GM23338 (cell line): ENCODE results near the gene MAD1L1. TPM values are rescaled to one million over a fixed set of nuclear protein-coding genes. Genes with fewer than 3 reads are reported as not detected.

Experiments
- ATAC-seq: fragments of 200-7000 bp; cut with Tn5 transposase; 3 replicates; pipeline ENCODE4 v1.9.1; 2020
- DNase-seq: peaks from one replicate; pipeline ENCODE4 v3.0.0-alpha.2; 2015; ENCODE audit warnings: low spot score
- H2AFZ ChIP-seq: fragments of 200-600 bp; sonication (generic); 2 replicates; pipeline ENCODE4 v1.8.0; 2016; ENCODE audit warnings: antibody characterized with exemption, mild to moderate bottlenecking, moderate library complexity
- H3F3A ChIP-seq: fragments of 200-600 bp; sonication (generic); replicated peaks from 2 replicates; pipeline ENCODE4 v1.8.0; 2017; ENCODE audit warnings: antibody characterized with exemption, mixed run types, low read depth
- H3K27ac ChIP-seq: fragments of 200-600 bp; sonication (generic); 2 replicates; pipeline ENCODE4 v1.6.1; 2016; ENCODE audit warnings: low read depth
- H3K27me3 ChIP-seq: fragments of 200-600 bp; sonication (generic); 2 replicates; pipeline ENCODE4 v1.8.0; 2016; ENCODE audit warnings: mild to moderate bottlenecking, mixed run types, moderate library complexity; ENCODE audit not compliant: insufficient read depth
- H3K36me3 ChIP-seq: fragments of 200-600 bp; sonication (generic); 2 replicates; pipeline ENCODE4 v1.8.0; 2016; ENCODE audit warnings: mild to moderate bottlenecking; ENCODE audit not compliant: insufficient read depth
- H3K4me1 ChIP-seq: fragments of 200-600 bp; sonication (generic); 2 replicates; pipeline ENCODE4 v1.8.0; 2016; ENCODE audit warnings: mild to moderate bottlenecking, moderate library complexity; ENCODE audit not compliant: insufficient read depth
- H3K4me2 ChIP-seq: fragments of 200-600 bp; sonication (generic); 2 replicates; pipeline ENCODE4 v1.7.1; 2017; ENCODE audit warnings: mixed run types
- H3K4me3 ChIP-seq: fragments of 200-600 bp; sonication (generic); 2 replicates; pipeline ENCODE4 v1.6.1; 2016; ENCODE audit warnings: mixed run types
- H3K79me2 ChIP-seq: fragments of 200-600 bp; sonication (generic); replicated peaks from 2 replicates; pipeline ENCODE4 v1.8.0; 2017; ENCODE audit warnings: mild to moderate bottlenecking; ENCODE audit not compliant: insufficient read depth
- H3K9me2 ChIP-seq: fragments of 200-600 bp; sonication (generic); 2 replicates; pipeline ENCODE4 v1.8.0; 2017; ENCODE audit not compliant: insufficient read depth
- H4K20me1 ChIP-seq: fragments of 200-600 bp; sonication (generic); replicated peaks from 2 replicates; pipeline ENCODE4 v1.8.0; 2017; ENCODE audit warnings: mild to moderate bottlenecking; ENCODE audit not compliant: insufficient read depth
- H3K27ac Mint-ChIP-seq: 2 replicates; pipeline ENCODE4 v1.8.0; 2020; ENCODE audit warnings: inconsistent platforms, mild to moderate bottlenecking, moderate library complexity, mixed read lengths
- H3K27me3 Mint-ChIP-seq: 3 replicates; pipeline ENCODE4 v1.8.0; 2022; ENCODE audit warnings: low read depth, mild to moderate bottlenecking, moderate library complexity, mixed read lengths, inconsistent platforms; ENCODE audit not compliant: insufficient read depth, poor library complexity
- H3K36me3 Mint-ChIP-seq: 3 replicates; pipeline ENCODE4 v1.8.0; 2021; ENCODE audit warnings: low read depth, mild to moderate bottlenecking, inconsistent platforms, moderate library complexity, mixed read lengths
- H3K4me1 Mint-ChIP-seq: 3 replicates; pipeline ENCODE4 v1.8.0; 2020; ENCODE audit warnings: mild to moderate bottlenecking, inconsistent platforms, mixed read lengths
- H3K4me3 Mint-ChIP-seq: 3 replicates; pipeline ENCODE4 v1.8.0; 2021; ENCODE audit warnings: moderate library complexity, mild to moderate bottlenecking, inconsistent platforms, mixed read lengths
- H3K9me3 Mint-ChIP-seq: 3 replicates; pipeline ENCODE4 v1.8.0; 2020; ENCODE audit warnings: moderate library complexity, mild to moderate bottlenecking, inconsistent platforms, mixed read lengths
- CREB1 ChIP-seq: fragments of 250-450 bp; sonication (Bioruptor Pico); IDR thresholded peaks from 2 replicates; pipeline ENCODE4 v1.5.0; 2020; ENCODE audit warnings: low read depth, mild to moderate bottlenecking, moderate library complexity
- CTCF ChIP-seq, 2 experiments: fragments of 200-600 bp in 1 of 2; sonication (generic) in 1 of 2; conservative IDR thresholded peaks; 2 replicates each; pipeline versions ENCODE4 v1.5.1 to v1.6.1; 2016 to 2017; ENCODE audit warnings: antibody characterized with exemption in 2 of 2, low read depth in 2 of 2, mild to moderate bottlenecking in 2 of 2, moderate library complexity in 1 of 2
- ETS1 ChIP-seq: IDR thresholded peaks from 2 replicates; pipeline ENCODE4 v1.6.1; 2016; ENCODE audit warnings: antibody characterized with exemption
- EZH2 ChIP-seq: fragments of 200-600 bp; sonication (generic); IDR thresholded peaks from one replicate; pipeline ENCODE4 v1.8.0; 2017; ENCODE audit warnings: antibody characterized with exemption, mild to moderate bottlenecking, low read depth; ENCODE audit not compliant: unreplicated experiment
- EZH2phosphoT487 ChIP-seq: fragments of 200-600 bp; sonication (generic); IDR thresholded peaks from one replicate; pipeline ENCODE4 v1.8.1; 2018; ENCODE audit warnings: antibody characterized with exemption; ENCODE audit not compliant: unreplicated experiment
- JUNB ChIP-seq: IDR thresholded peaks from one replicate; pipeline ENCODE4 v1.6.1; 2016; ENCODE audit warnings: antibody characterized with exemption; ENCODE audit not compliant: unreplicated experiment
- NANOG ChIP-seq: IDR thresholded peaks from 2 replicates; pipeline ENCODE4 v1.6.1; 2016; ENCODE audit warnings: antibody characterized with exemption, borderline replicate concordance
- POLR2AphosphoS5 ChIP-seq: IDR thresholded peaks from 2 replicates; pipeline ENCODE4 v1.6.1; 2016; ENCODE audit warnings: antibody characterized with exemption, low read depth
- REST ChIP-seq: IDR thresholded peaks from one replicate; pipeline ENCODE4 v1.6.1; 2018; ENCODE audit warnings: antibody characterized with exemption; ENCODE audit not compliant: unreplicated experiment
- STAT1 ChIP-seq: IDR thresholded peaks from one replicate; pipeline ENCODE4 v1.6.1; 2016; ENCODE audit warnings: antibody characterized with exemption; ENCODE audit not compliant: unreplicated experiment
- ZNF114 ChIP-seq: fragments of 250-450 bp; sonication (Bioruptor Pico); IDR thresholded peaks from 2 replicates; pipeline ENCODE4 v1.5.0; 2020; ENCODE audit warnings: mild to moderate bottlenecking, moderate library complexity
- ZNF331 ChIP-seq: fragments of 250-450 bp; sonication (Bioruptor Pico); IDR thresholded peaks from 2 replicates; pipeline ENCODE4 v1.5.0; 2020; ENCODE audit warnings: low read depth, mild to moderate bottlenecking, moderate library complexity
- ZNF462 ChIP-seq: fragments of 250-450 bp; sonication (Bioruptor Pico); IDR thresholded peaks from 2 replicates; pipeline ENCODE4 v1.5.0; 2020; ENCODE audit warnings: mild to moderate bottlenecking, moderate library complexity
- polyA plus RNA-seq: library from polyadenylated mRNA; unstranded; fragments of >200 nt; fragmentation: Nextera tagmentation; extraction: Ambion mirVana; gene quantifications from 2 replicates; pipeline ENCODE4 v1.2.1, GENCODE V29; 2016
- total RNA-seq: library from RNA; depleted of rRNA; stranded (reverse); fragments of >200 nt; shearing (Covaris generic); gene quantifications from 2 replicates; pipeline ENCODE4 v1.2.3, GENCODE V29; 2014

The MAD1L1 gene
- total and polyA plus RNA-seq, 2 experiments from 2014 or later, result 40.3 to 59.3 TPM

- no peak for ATAC-seq
- H3K27ac Mint-ChIP-seq, result no peak overlapping the region
- H3K27me3 Mint-ChIP-seq, result peaks cover 5% of the 10 kb centered on the region
These were observed 462.4 kb downstream of the MAD1L1 start for GRCh38 chr7:1770331-1770730.

More at GRCh38 chr7:1770331-1770730, 462.4 kb downstream of the MAD1L1 start:
- H3K27ac ChIP-seq, result no peak overlapping the region
- no peaks in the 10 kb centered on the region for H3K9me2 ChIP-seq
- no peak overlapping the region for H2AFZ ChIP-seq
- DNase-seq, result no peak
- H3K36me3 ChIP-seq, result no peaks in the 10 kb centered on the region
- H3K4me1 Mint-ChIP-seq, result no peaks in the 10 kb centered on the region
- no peaks in the 10 kb centered on the region for H4K20me1 ChIP-seq
- H3K36me3 Mint-ChIP-seq, result no peaks in the 10 kb centered on the region
- no peak overlapping the region for H3K4me2 ChIP-seq
- TF ChIP-seq ZNF462 (CRISPR knock-in tag) (no peak), REST (no peak), EZH2phosphoT487 (no peak), ZNF114 (CRISPR knock-in tag) (no peak), POLR2AphosphoS5 (no peak), ETS1 (no peak), ZNF331 (no peak), CTCF (conservative IDR thresholded peaks at IDR 0.05; ENCODE audit: low read depth in 2 of 2) (no peak), CREB1 (CRISPR knock-in tag) (no peak), NANOG (no peak), STAT1 (no peak), EZH2 (no peak), JUNB (no peak)
- H3F3A ChIP-seq, result no peaks in the 10 kb centered on the region
- no peaks in the 10 kb centered on the region for H3K79me2 ChIP-seq
- peaks cover 5% of the 10 kb centered on the region; the same call in 1 of the 3 replicates for H3K9me3 Mint-ChIP-seq
- no peaks in the 10 kb centered on the region for H3K4me1 ChIP-seq
- no peaks in the 10 kb centered on the region for H3K27me3 ChIP-seq
- H3K4me3 Mint-ChIP-seq, result no peak overlapping the region
- no peak overlapping the region for H3K4me3 ChIP-seq
